HCT116 (cell line): ENCODE results near the gene CRYGN. TPM values are rescaled to one million over a fixed set of nuclear protein-coding genes. Genes with fewer than 3 reads are reported as not detected.

ENCODE experiments used
- ATAC-seq: fragments of 200-7000 bp; cut with Tn5 transposase; 2 replicates; pipeline ENCODE4 v1.9.1; 2020; ENCODE audit warnings: mild to moderate bottlenecking, moderate library complexity
- BruUV-seq: library from RNA; stranded (reverse); fragments of 400-500 nt; replicated peaks from 2 replicates; lab custom pipeline; 2021; lab: Mats Ljungman, UMichigan
- CTCF ChIA-PET: fragments of 300-600 bp; sonication (Branson Sonifier 250); formaldehyde crosslinking; loops from one replicate; lab custom pipeline; 2021; ENCODE audit warnings: antibody characterized with exemption; lab: Charles Lee
- POLR2A ChIA-PET: fragments of 300-600, 350-600 bp; sonication (Branson Sonifier 250); formaldehyde crosslinking; loops from one replicate; lab custom pipeline; 2021; ENCODE audit warnings: antibody characterized with exemption; lab: Charles Lee
- RAD21 ChIA-PET, 2 experiments: fragments of 300-600 bp; sonication (Branson Sonifier 250); formaldehyde crosslinking; loops; one replicate each; lab custom pipeline; 2023; ENCODE audit warnings: low total read pairs in 2 of 2; ENCODE audit not compliant: uncharacterized antibody in 2 of 2, unreplicated experiment in 2 of 2, low non-redundant PET in 1 of 2; lab: Charles Lee
- DNase-seq: peaks from one replicate; pipeline ENCODE4 v3.0.0-alpha.2; 2010; ENCODE audit warnings: low read depth, low spot score
- H2AFZ ChIP-seq: fragments of 200-600 bp; shearing (Covaris generic), sonication (generic); 2 replicates; pipeline ENCODE4 v1.6.1; 2017; ENCODE audit warnings: low read depth, mixed run types, mixed read lengths, antibody characterized with exemption, low read length; ENCODE audit not compliant: poor library complexity, severe bottlenecking
- H3K27ac ChIP-seq: 2 replicates; pipeline ENCODE4 v1.5.1; 2012; ENCODE audit warnings: low read depth, low read length
- H3K27me3 ChIP-seq: fragments of 200-600 bp; sonication (generic); 2 replicates; pipeline ENCODE4 v1.6.1; 2016; ENCODE audit warnings: mixed run types, low read length, mixed read lengths; ENCODE audit not compliant: insufficient read depth
- H3K36me3 ChIP-seq, 2 experiments: fragments of 200-500 bp in 1 of 2; fragments of 200-600 bp in 1 of 2; sonication (Bioruptor generic) in 1 of 2; sonication (generic) in 1 of 2; 2 replicates each; pipeline versions ENCODE4 v1.5.1 to v1.6.1; 2014 to 2016; ENCODE audit warnings: low read length in 2 of 2, inconsistent platforms in 1 of 2, mixed read lengths in 1 of 2, mixed run types in 1 of 2; ENCODE audit not compliant: insufficient read depth in 2 of 2, control insufficient read depth in 1 of 2
- H3K4me1 ChIP-seq, 2 experiments: fragments of 200-600 bp in 1 of 2; sonication (generic) in 1 of 2; 2 replicates each; pipeline versions ENCODE4 v1.5.1 to v1.6.1; 2012 to 2017; ENCODE audit warnings: low read length in 2 of 2, inconsistent platforms in 1 of 2, mild to moderate bottlenecking in 1 of 2, mixed read lengths in 1 of 2, mixed run types in 1 of 2, moderate library complexity in 1 of 2; ENCODE audit not compliant: insufficient read depth in 2 of 2, control insufficient read depth in 1 of 2
- H3K4me2 ChIP-seq: fragments of 200-600 bp; sonication (generic); 2 replicates; pipeline ENCODE4 v1.6.1; 2017; ENCODE audit warnings: mixed run types, low read length, mixed read lengths
- H3K4me3 ChIP-seq, 2 experiments: fragments of 200-600 bp in 1 of 2; sonication (generic) in 1 of 2; replicated peaks in 1 of 2; 2 replicates each; pipeline ENCODE4 v1.5.1; 2011 to 2016; ENCODE audit warnings: low read length in 2 of 2, control low read depth in 1 of 2, low read depth in 1 of 2, mild to moderate bottlenecking in 1 of 2, mixed read lengths in 1 of 2, mixed run types in 1 of 2
- H3K79me2 ChIP-seq: fragments of 200-600 bp; sonication (generic); 2 replicates; pipeline ENCODE4 v1.6.1; 2017; ENCODE audit warnings: mild to moderate bottlenecking, mixed run types, low read length, moderate library complexity, mixed read lengths; ENCODE audit not compliant: insufficient read depth
- H3K9ac ChIP-seq: fragments of 200-600 bp; sonication (generic); 2 replicates; pipeline ENCODE4 v1.6.1; 2016; ENCODE audit warnings: low read length, mixed read lengths
- H3K9me2 ChIP-seq: fragments of 200-600 bp; sonication (generic), shearing (Covaris generic); 2 replicates; pipeline ENCODE4 v1.6.1; 2017; ENCODE audit warnings: mixed run types, mild to moderate bottlenecking, moderate library complexity; ENCODE audit not compliant: insufficient read depth
- H3K9me3 ChIP-seq, 2 experiments: fragments of 200-500 bp in 1 of 2; fragments of 200-600 bp in 1 of 2; sonication (Bioruptor generic) in 1 of 2; sonication (generic) in 1 of 2; 2 replicates each; pipeline ENCODE4 v1.6.1; 2014 to 2017; ENCODE audit warnings: low read length in 2 of 2, mixed read lengths in 2 of 2, inconsistent platforms in 1 of 2, low read depth in 1 of 2, mild to moderate bottlenecking in 1 of 2, mixed run types in 1 of 2, moderate library complexity in 1 of 2; ENCODE audit not compliant: control insufficient read depth in 1 of 2, insufficient read depth in 1 of 2
- H4K20me1 ChIP-seq: fragments of 200-600 bp; sonication (generic), shearing (Covaris generic); 2 replicates; pipeline ENCODE4 v1.6.1; 2017; ENCODE audit warnings: mixed run types, mild to moderate bottlenecking, moderate library complexity; ENCODE audit not compliant: insufficient read depth
- CBX3 ChIP-seq: IDR thresholded peaks from 2 replicates; pipeline ENCODE4 v1.6.1; 2012; ENCODE audit warnings: low read depth
- CEBPB ChIP-seq: IDR thresholded peaks from 2 replicates; pipeline ENCODE4 v1.6.1; 2012; ENCODE audit warnings: low read depth
- EZH2 ChIP-seq: fragments of 200-600 bp; sonication (generic); IDR thresholded peaks from 2 replicates; pipeline ENCODE4 v1.6.1; 2017; ENCODE audit warnings: antibody characterized with exemption, mixed run types
- EZH2phosphoT487 ChIP-seq: fragments of 200-600 bp; IDR thresholded peaks from 2 replicates; pipeline ENCODE4 v1.6.1; 2018; ENCODE audit warnings: antibody characterized with exemption, borderline replicate concordance
- JUND ChIP-seq: IDR thresholded peaks from 2 replicates; pipeline ENCODE4 v1.6.1; 2012
- POLR2A ChIP-seq: IDR thresholded peaks from 2 replicates; pipeline ENCODE4 v1.7.0; 2011; ENCODE audit warnings: borderline replicate concordance; ENCODE audit not compliant: insufficient read depth, insufficient read length; ENCODE audit errors: extremely low read depth
- POLR2AphosphoS5 ChIP-seq: IDR thresholded peaks from 2 replicates; pipeline ENCODE4 v1.6.1; 2011; ENCODE audit warnings: mild to moderate bottlenecking, low read depth, low read length, moderate library complexity
- SRF ChIP-seq: IDR thresholded peaks from 2 replicates; pipeline ENCODE4 v1.6.1; 2012; ENCODE audit warnings: low read depth
- TCF7L2 ChIP-seq: IDR thresholded peaks from 2 replicates; pipeline ENCODE4 v1.7.0; 2011; ENCODE audit warnings: borderline replicate concordance, inconsistent platforms; ENCODE audit not compliant: insufficient read depth, insufficient read length; ENCODE audit errors: extremely low read depth
- YY1 ChIP-seq: IDR thresholded peaks from 2 replicates; pipeline ENCODE4 v1.6.1; 2011; ENCODE audit warnings: low read length, low read depth, moderate library complexity, mild to moderate bottlenecking; ENCODE audit not compliant: insufficient replicate concordance; ENCODE audit errors: extremely low read depth
- ZFX ChIP-seq: fragments of 450-650 bp; IDR thresholded peaks from 2 replicates; pipeline ENCODE4 v1.6.1; 2017
- intact Hi-C: fragments of 100-400 bp; cut with micrococcal nuclease; formaldehyde crosslinking; loops from 2 replicates; pipeline ENCODE4 v1.10.0; 2022
- total RNA-seq: library from RNA; stranded (reverse); gene quantifications from one replicate; pipeline ENCODE4 v1.2.1, GENCODE V29; 2021; ENCODE audit not compliant: unreplicated experiment
- TF ChIP-seq, protein P1 (sequence below): IDR thresholded peaks from 2 replicates; pipeline ENCODE4 v1.6.1; 2012

Gene CRYGN
- total RNA-seq, 1 experiment from 2014 or later: not detected

- ChIA-PET POLR2A (no interaction called here), RAD21 (no interaction called here), CTCF (no interaction called here)
- intact Hi-C loops: no loop called here
- H3K79me2 ChIP-seq: no peaks in the 10 kb centered on the region
- no TSS peak for BruUV-seq
- ATAC-seq (no peak), DNase-seq (no peak)
- H3K9me3 ChIP-seq: no peaks in the 10 kb centered on the region
- H3K9ac ChIP-seq: no peak overlapping the region
- no peaks in the 10 kb centered on the region for H3K9me2 ChIP-seq
- H3K27me3 ChIP-seq: no peaks in the 10 kb centered on the region
- H3K36me3 ChIP-seq: no peaks in the 10 kb centered on the region
- H4K20me1 ChIP-seq: no peaks in the 10 kb centered on the region
- no peak overlapping the region for H2AFZ ChIP-seq
- H3K4me3 ChIP-seq: no peak overlapping the region
- H3K4me1 ChIP-seq: peaks cover 7 to 20% of the 10 kb centered on the region in 2 experiments; a peak in 3 of 4 replicates
- H3K4me2 ChIP-seq: no peak overlapping the region
- H3K27ac ChIP-seq: no peak overlapping the region
- TF ChIP-seq CEBPB: no peak
- no peak for TF ChIP-seq POLR2AphosphoS5
- no peak for TF ChIP-seq POLR2A
- TF ChIP-seq EZH2: no peak
- TF ChIP-seq EZH2phosphoT487: no peak
- no peak for TF ChIP-seq SRF
- TF ChIP-seq JUND: no peak
- TF ChIP-seq, protein P1, sequence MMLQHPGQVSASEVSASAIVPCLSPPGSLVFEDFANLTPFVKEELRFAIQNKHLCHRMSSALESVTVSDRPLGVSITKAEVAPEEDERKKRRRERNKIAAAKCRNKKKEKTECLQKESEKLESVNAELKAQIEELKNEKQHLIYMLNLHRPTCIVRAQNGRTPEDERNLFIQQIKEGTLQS: no peak
- no peak for TF ChIP-seq TCF7L2
- no peak for TF ChIP-seq YY1
- no peak for TF ChIP-seq CBX3
- no peak for TF ChIP-seq ZFX
These were observed 49.2 kb downstream of the CRYGN start for GRCh38 chr7:151390598-151391357.
